GM21619 (cell line): ENCODE data around the gene PTBP1.
"Not testable (repeated sequence)": the region's sequence is repeated elsewhere in the genome, so short reads cannot be mapped to it uniquely, and the experiment has no call there.

Experiments
- ATAC-seq: cut with Tn5 transposase; IDR thresholded peaks from one replicate; pipeline ENCODE4 v1.9.1; 2021; ENCODE audit not compliant: unreplicated experiment

The PTBP1 gene

GRCh38 chr19:824885-825284 lies 27.6 kb downstream of the PTBP1 start:
- no peak for ATAC-seq

GRCh38 chr19:825897-826644 lies 28.8 kb downstream of the PTBP1 start:
- ATAC-seq, result no peak

DNA sequence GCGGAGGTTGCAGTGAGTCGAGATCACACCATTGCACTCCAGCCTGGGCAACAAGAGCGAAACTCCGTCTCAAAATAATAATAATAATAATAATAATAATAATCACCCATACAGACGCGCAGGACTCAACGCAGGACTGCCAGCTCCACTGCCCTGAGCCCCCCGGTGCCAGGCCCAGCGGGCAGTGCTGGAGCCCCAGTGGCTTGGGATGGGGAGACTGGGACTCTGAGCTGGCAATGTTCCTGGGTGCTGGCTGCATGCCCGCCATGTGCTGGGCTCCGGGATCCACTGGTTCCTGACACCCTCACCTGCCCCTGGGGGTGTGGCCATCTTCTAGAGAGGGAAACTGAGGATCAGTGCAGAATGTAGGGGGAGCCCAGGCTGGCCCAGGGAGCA lies 30.1 kb downstream of the PTBP1 start:
- ATAC-seq, result no peak

DNA sequence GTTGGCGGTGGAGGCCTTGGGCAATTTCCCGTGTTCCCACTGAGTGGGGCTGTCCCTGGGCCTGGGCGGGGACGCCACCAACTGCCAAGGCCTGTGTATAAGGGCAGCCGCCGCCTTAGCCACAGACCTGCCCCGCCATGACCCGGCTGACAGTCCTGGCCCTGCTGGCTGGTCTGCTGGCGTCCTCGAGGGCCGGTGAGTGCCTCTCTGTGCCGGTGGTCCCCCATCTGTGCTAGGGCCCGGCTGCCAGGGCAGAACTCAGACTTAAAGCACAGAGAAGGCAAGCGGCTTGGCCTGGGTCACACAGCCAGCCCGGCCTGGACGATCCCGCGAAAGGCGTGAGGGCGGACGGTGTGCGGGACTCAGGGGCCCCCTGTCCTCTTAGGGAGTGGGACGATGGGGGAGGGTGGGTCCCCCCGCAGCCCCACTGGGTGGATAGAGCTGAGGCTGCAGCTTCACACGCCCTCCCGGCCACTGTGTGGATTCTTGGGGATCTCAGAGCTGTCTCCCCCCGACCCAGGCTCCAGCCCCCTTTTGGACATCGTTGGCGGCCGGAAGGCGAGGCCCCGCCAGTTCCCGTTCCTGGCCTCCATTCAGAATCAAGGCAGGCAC lies 30.6 kb downstream of the PTBP1 start, which contains the start of gene AZU1:
Gene AZU1, plus strand, starts transcription at position 128 of the 612 bp plus-strand sequence. Its CDS starts 10 bp downstream, at position 138.
- ATAC-seq, result no peak

GRCh38 chr19:829129-829758 lies 32.0 kb downstream of the PTBP1 start:
- ATAC-seq, result no peak

GRCh38 chr19:831407-832369 lies 34.4 kb downstream of the PTBP1 start:
- ATAC-seq, result no peak

DNA sequence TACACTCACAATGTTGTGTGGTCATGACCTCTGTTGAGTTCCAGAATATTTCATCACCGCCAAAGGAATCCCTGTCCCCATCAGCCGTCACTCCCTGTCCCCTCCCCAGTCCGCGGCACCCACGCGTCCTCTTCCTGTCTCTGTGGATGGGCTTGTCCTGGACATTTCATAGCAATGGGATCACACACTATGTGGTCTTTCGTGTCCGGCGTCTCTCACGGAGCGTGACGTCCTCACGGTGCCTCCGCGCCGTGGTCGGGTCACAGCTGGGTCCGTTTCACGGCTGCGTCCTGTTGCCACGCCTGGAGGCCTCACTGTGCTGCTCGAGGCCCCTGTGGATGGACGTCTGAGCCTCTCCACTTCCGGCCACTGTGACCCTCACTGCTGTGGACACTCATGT lies 37.0 kb downstream of the PTBP1 start:
- ATAC-seq, result no peak

GRCh38 chr19:835210-835810 lies 38.1 kb downstream of the PTBP1 start:
- ATAC-seq, result no peak

GRCh38 chr19:840519-841206 lies 43.4 kb downstream of the PTBP1 start, which contains the start of gene PRTN3:
Gene PRTN3 (plus strand): TSS chr19:840999. CDS start chr19:841009, 10 bp downstream.
- ATAC-seq, result no peak

- not testable (repeated sequence) for ATAC-seq
These were observed 45.5 kb downstream of the PTBP1 start for GRCh38 chr19:842802-843179.

- ATAC-seq, result no peak
These were observed 46.1 kb downstream of the PTBP1 start for GRCh38 chr19:843180-843835.

GRCh38 chr19:843836-844545 lies 46.7 kb downstream of the PTBP1 start:
- no peak for ATAC-seq

DNA sequence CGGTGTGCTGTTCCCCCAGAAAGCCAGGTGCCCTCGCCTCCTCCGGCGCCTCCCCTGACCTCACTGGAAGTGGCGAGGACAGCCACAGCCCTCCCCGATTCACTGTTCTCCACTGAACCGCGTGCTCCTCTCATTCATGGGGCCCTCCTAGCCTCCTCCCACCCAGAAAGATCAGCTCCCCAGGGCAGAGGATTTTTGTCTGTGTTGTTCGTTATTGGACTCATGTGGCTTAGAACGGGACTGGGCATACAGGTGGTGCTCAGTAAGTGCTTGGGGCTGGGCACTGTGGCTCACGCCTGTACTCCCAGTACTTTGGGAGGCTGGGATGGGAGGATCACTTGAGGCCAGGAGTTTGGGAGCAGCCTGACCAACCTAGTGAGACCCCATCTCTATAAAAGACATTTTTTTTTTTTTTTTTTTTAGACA lies 47.3 kb downstream of the PTBP1 start:
- no peak for ATAC-seq

GRCh38 chr19:845707-846521 lies 48.7 kb downstream of the PTBP1 start:
- no peak for ATAC-seq

DNA sequence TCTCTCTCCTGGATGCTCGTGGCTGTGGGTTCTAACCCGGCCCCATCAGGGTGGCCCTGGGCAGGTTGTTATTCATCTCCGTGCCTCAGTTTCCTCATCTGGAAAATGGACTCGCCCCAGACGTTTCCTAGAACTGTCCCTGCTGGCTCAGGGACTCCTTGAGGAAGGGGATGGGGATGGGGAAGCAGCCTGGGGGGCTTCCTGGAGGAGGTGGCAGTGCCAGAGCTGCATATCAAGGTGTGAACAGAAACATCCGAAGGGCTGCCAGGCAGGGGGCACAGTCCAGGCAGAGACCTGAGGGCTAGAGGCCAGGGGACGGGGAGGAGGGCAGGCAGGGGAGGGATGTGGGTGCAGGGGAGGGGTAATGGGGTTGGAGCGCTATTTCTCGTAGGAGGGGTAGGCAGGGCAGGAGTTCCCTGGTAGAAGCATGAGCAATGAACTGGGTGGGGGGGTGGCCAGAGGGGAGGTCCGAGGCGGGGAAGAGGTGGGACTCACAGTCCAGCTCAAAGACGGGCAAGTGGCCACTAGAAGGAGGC lies 51.2 kb downstream of the PTBP1 start:
- no peak for ATAC-seq

GRCh38 chr19:849195-849594 lies 51.9 kb downstream of the PTBP1 start:
- ATAC-seq, result not testable (repeated sequence)

DNA sequence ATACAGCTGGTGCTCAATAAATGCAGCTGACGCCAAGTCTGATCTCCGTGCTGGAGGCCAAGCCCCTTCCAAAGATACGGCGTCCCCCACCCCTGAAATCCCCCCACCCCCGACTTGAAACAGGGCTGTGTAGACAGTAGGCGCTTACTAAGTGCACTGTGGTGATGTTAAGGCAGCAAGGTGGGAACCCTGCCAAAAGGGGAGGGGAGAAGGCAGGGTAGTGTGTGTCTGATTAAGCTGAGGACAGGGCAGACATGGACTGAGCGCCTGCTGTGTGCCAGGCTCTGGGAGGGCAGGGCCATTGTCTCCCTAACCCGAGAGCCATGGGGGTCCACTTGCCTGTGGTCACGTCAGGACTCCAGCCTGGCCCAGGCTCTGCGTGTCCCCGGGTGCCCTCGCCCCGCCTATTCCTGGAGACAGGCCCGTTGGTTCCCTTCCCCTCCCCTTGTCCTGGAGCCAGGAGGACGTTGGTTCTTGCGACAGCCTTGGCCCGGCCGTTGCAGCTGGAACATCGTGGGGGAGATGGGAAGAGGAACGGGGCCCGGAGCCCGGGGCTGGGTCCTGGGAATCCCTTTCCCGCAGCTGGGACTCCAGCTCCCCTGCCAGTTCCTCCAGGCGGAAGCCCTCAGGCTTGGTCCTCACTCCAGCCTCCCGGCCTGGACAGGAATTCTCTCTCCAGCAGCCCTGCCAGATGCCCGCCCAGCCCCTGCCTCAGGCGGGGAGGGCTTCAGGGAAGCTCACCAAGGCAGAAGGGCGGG lies 53.1 kb downstream of the PTBP1 start:
- ATAC-seq, result no peak
